Hippocampal formation (tissue), 2 donors: Measurements from ENCODE around the gene SYNE1.
"Not testable (repeated sequence)": the region's sequence is repeated elsewhere in the genome, so short reads cannot be mapped to it uniquely, and the experiment has no call there.

Source experiments
- DNase-seq, 2 donors: peaks; one replicate each; lab custom pipeline; 2025; lab: John Stamatoyannopoulos, UW

The SYNE1 gene

GRCh38 chr6:152372945-152373344 is 264.2 kb downstream of the SYNE1 start:
- DNase-seq: no peak

DNA sequence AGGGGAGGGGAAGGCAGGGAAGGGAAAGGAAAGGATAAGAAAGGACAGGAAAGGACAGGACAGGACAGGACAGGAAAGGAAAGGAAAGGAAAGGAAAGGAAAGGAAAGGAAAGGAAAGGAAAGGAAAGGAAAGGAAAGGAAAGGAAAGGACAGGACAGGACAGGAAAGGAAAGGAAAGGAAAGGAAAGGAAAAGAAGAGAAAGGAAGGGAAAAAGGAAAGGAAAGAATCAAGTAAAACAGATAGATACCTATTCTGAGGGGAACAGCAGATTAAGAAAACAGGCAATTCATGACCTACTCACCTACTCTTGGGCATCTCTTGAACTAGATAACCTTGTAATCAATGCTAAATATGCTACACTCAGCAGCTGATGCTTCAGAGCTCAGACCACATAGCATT is 265.4 kb downstream of the SYNE1 start:
- DNase-seq: no peak

DNA sequence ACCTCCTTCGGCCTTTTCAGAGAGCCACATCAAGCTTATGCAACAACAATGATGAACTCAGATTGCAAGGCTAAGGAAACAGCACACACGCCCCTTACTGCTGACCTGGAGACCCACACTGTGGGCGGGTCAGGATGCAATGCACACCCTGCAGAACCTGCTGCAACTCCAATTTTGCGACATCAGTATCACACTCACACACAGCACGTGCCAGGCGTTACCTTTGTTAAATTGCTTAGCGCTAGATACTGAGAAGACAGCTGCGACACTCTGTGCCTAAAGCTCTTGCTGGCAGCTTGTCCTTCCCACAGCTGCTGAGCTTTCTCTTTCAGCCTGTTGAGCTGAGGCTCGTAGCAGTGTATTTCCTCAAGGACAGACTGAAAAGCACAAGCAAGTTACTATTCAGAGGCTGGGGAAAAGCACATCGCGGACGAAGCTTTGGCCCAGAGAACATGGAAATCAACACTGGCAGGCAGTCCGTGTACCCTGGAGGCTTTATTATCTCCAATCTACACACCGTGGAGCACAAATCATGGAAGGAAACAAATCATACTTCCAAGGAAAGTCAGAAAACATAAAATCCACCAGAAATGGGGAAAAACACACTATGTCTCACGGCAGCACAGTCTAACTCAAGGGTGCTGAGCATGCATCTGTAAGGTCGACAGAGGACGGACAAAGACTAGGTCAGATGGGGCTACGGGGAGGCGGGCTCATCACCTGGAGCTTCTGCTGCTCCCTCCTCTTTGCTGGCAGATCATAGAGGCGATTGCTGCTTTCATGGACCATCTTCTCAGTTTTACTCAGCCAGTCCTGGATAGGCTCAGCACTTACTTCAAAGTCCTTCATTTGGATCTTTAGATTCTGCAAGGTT is 268.2 kb downstream of the SYNE1 start:
- DNase-seq: peak; percentile 41 to 48

DNA sequence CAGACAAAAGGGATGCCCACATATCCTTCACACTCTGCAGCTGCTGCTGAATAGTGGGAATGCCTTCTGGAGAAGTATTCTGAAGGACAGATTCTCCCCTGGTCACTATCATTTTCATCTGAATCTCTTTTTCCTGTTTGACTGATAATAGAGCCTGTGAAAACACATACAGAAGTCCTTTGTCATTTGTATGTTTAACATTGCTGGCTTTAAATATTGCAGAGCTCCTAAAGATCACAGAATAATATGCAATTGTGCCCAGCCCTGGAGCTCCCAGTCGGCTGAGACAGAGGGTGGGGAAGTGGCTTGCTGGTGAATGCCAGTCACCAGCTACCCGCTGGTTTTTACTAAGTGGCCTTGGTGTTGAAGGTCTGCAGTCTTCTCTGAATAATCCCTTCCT is 272.3 kb downstream of the SYNE1 start:
- DNase-seq: no peak

GRCh38 chr6:152360034-152360433 is 277.1 kb downstream of the SYNE1 start:
- DNase-seq: no peak

DNA sequence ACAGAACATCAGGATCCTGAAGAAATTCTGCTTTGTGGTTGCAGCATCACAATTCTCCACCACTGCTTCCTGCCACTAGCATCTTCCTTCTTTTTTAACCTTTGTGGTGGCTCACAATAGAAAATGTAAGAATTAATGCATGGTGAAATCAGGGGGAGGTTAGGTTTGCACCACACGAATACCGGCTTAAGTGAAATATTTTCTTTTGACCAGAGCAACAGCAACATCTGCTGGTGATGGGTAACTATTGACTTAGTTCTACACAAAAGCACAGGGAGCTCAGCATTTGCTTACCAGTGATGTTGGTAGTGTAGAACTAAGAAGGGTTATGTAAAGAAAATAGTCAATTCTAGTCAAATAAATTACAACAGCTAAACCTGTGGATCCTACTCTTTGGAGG is 280.5 kb downstream of the SYNE1 start:
- DNase-seq: peak in 1 of 2 donors; percentile 23

DNA sequence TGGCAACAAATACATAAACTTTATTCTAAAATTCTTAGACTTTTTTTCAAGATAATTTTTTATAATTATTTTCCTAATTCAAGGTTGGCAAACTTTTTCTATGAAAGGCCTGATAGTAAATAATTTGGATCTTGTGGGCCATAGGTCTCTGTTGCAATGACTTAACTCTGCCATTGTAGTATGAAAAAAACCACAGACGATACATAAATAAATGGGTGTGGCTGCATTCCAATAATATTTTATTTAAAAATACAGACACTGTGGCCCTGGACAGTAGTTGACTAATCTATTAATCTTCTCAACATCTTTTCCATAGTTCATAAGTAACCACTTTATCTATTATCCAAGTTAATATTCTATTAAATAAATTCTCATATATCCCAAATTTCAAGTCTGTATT is 281.1 kb downstream of the SYNE1 start:
- DNase-seq: no peak

- no peak for DNase-seq
These were observed 282.0 kb downstream of the SYNE1 start for GRCh38 chr6:152355166-152355565.

- DNase-seq: peak in 1 of 2 donors; percentile 16
These were observed 283.7 kb downstream of the SYNE1 start for GRCh38 chr6:152353440-152353839.

DNA sequence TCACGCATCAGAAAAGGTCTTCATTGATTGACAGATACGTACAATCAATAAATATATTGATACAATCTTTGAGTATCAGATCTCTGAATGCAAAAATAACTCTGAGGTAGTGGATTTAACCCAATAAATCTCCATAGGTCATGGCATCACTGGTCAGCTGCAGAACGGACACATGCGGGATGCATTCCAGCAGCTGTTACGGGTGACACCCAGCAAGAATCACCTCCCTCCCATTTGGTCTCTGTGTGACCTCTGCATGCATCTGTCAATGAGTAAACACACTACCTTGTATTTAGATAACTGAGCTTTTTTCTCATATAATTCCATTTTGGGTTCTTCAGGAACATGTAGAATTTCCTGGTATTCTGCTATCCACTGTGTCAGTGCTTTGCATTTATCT is 285.4 kb downstream of the SYNE1 start:
- no peak for DNase-seq

GRCh38 chr6:152351110-152351509 is 286.1 kb downstream of the SYNE1 start:
- DNase-seq: no peak

GRCh38 chr6:152348116-152348515 is 289.0 kb downstream of the SYNE1 start:
- DNase-seq: no peak

- no peak for DNase-seq
These were observed 293.3 kb downstream of the SYNE1 start for GRCh38 chr6:152343735-152344360.

GRCh38 chr6:152341596-152341995 is 295.6 kb downstream of the SYNE1 start:
- DNase-seq: no peak

- peak; percentile 24 to 55 for DNase-seq
These were observed 298.6 kb downstream of the SYNE1 start for GRCh38 chr6:152338335-152339125.

DNA sequence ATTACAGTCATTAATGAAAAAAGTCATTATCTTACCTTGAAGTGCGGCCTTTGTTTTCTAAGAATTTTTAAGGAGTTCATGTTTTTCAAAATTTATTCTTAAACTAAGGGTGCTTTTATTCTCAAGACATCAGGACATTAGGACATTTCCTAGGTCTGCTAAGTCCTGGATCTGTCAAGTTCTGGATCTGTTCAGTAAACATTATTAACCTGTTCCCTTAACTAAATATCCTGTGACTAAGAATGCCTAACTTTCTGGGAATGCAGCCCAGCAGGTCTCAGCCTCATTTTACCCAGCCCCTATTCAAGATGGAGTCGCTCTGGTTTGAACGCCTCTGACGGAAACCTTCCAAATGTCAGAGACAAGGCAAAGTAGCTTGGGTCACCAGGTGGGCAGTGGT is 302.6 kb downstream of the SYNE1 start:
- DNase-seq: no peak

- DNase-seq: no peak
These were observed 306.2 kb downstream of the SYNE1 start for GRCh38 chr6:152330961-152331360.

DNA sequence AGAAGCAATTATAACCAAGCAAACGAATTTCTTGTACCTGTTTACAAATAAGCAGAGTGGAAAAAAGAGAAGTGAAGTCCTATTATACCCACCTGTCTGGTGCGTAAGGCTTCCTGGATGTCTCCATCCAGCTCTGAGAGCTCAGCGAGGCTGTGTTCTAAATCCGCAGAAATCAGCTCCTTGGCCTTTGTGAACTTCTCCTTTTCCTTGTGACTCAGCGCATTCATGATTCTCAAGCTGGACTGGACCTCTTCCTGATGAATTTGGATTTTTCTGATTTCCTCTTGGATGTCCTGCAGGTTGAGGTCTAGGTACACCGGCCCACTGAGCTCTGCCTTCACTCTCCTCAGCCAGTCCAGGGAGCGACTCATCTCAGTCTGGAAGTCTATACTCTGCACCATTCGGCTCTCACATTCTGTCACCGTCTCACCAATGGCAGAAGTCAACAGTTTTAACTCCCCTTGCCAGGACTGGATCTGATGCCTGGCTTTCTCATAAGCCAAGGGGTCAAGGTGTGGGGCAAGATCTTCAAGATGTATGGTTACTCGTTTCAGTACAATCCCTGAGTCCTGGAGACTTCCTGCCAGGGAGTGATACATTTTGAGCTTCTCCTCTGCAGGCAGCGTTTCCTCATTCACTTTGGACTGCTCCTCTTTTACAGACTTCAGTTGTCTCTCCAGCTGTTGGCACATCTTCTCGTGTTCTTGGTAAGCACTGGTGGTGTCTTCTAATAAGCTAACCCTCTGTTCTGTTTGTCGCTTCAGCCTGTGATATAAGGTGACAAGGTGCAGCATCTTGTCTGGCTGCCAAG is 307.3 kb downstream of the SYNE1 start:
- DNase-seq: no peak

GRCh38 chr6:152328200-152328599 is 309.0 kb downstream of the SYNE1 start:
- not testable (repeated sequence) for DNase-seq

DNA sequence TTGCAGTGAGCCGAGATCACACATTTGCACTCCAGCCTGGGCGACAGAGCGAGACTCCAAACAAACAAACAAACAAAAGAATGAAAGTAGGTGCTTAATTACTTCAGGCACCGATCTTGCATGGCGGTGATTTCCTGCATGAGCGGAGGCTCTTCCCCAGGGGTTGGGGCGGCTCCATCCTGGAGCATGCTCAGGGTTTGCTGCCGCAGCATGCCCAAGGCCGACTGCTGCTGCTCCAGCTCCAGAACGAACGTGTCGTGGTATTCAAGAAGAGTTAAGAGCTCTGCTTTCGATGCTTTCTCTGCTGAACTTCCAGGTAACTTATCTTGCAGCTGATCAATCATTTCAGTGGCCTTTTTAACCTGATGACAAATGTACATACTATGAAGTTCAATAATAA is 313.8 kb downstream of the SYNE1 start:
- DNase-seq: no peak

DNA sequence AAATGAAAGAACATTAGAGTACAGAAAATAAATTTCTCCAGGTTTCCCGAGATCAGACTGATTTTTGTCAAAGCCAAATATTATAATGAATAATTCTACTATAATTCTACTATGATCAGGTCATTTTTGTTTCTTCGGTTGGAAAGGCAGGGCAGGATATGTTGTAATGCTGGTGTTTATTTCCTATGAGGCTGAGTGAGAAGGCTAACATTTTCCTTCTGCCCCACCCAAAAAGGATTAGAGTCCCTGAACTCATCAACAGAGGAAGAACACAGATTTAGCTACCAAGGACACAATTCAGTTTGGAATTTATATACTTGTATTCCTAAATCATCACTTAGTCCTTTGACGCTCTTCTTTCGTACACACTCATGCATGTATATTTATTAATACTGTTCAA is 318.9 kb downstream of the SYNE1 start:
- DNase-seq: no peak

- no peak for DNase-seq
These were observed 321.1 kb downstream of the SYNE1 start for GRCh38 chr6:152316024-152316423.
